MM.1S (cell line): ENCODE measurements around the gene GYG2.

Source experiments
- CTCF ChIP-seq: fragments of 300-600 bp; sonication (generic); IDR thresholded peaks from 2 replicates; pipeline ENCODE4 v1.5.1; 2016; ENCODE audit warnings: antibody characterized with exemption, low read length, mixed read lengths
- EZH2phosphoT487 ChIP-seq: fragments of 300-600 bp; sonication (generic); IDR thresholded peaks from 2 replicates; pipeline ENCODE4 v1.6.1; 2018; ENCODE audit warnings: antibody characterized with exemption, low read length

GRCh38 chrX:2928191-2928582 lies 99.5 kb downstream of the GYG2 start:
- no peak for TF ChIP-seq CTCF
- no peak for TF ChIP-seq EZH2phosphoT487
